Smooth muscle cell of the brain vasculature (primary cell): ENCODE data around the gene SNX17.
A peak's percentile ranks its signal among the peaks of the same experiment; 100 is the strongest.
"Not testable (repeated sequence)": the region's sequence is repeated elsewhere in the genome, so short reads cannot be mapped to it uniquely, and the experiment has no call there.

Experiments
- DNase-seq: peaks from one replicate; pipeline ENCODE4 v3.0.0-alpha.2; 2012; ENCODE audit warnings: low read depth, low spot score

The SNX17 gene

GRCh38 chr2:27370026-27370815, at the start of gene SNX17, which contains the start of gene EIF2B4:
SNX17 (plus strand) TSS chr2:27370616; CDS start chr2:27370744, 128 bp downstream.
EIF2B4 (minus strand) TSS chr2:27370338; CDS start chr2:27370314, 24 bp downstream.
- peak; percentile 98 for DNase-seq

GRCh38 chr2:27320958-27321543, 49.4 kb upstream of the SNX17 start:
- peak; percentile 82 for DNase-seq

- no peak for DNase-seq
These were observed 48.1 kb upstream of the SNX17 start for GRCh38 chr2:27322301-27322765.

- peak; percentile 72 for DNase-seq
These were observed 47.4 kb upstream of the SNX17 start, which contains the start of gene MPV17 for GRCh38 chr2:27322766-27323595. MPV17 (minus strand) TSS chr2:27323097; CDS start chr2:27322517, 580 bp downstream.

- no peak for DNase-seq
These were observed 46.7 kb upstream of the SNX17 start for GRCh38 chr2:27323596-27324285.

GRCh38 chr2:27324720-27325119, 45.7 kb upstream of the SNX17 start:
- no peak for DNase-seq

- no peak for DNase-seq
These were observed 35.1 kb upstream of the SNX17 start for GRCh38 chr2:27335311-27335710.

- no peak for DNase-seq
These were observed 34.2 kb upstream of the SNX17 start for GRCh38 chr2:27336173-27336572.

- no peak for DNase-seq
These were observed 22.8 kb upstream of the SNX17 start for GRCh38 chr2:27347641-27348040.

GRCh38 chr2:27350106-27350693, 20.2 kb upstream of the SNX17 start:
- DNase-seq: no peak

GRCh38 chr2:27351802-27352598, 18.4 kb upstream of the SNX17 start:
- no peak for DNase-seq

- not testable (repeated sequence) for DNase-seq
These were observed 17.0 kb upstream of the SNX17 start for GRCh38 chr2:27353386-27353761.

GRCh38 chr2:27353762-27354596, 16.4 kb upstream of the SNX17 start:
- no peak for DNase-seq

- no peak for DNase-seq
These were observed 15.9 kb upstream of the SNX17 start for GRCh38 chr2:27354597-27354927.

- DNase-seq: no peak
These were observed 14.4 kb upstream of the SNX17 start for GRCh38 chr2:27356056-27356381.

GRCh38 chr2:27356382-27357181, 13.8 kb upstream of the SNX17 start, which contains the start of gene GTF3C2:
GTF3C2 (minus strand) TSS chr2:27356764; CDS start chr2:27343554, 13,210 bp downstream.
- peak; percentile 95 for DNase-seq

GRCh38 chr2:27362678-27363420, 7.6 kb upstream of the SNX17 start:
- no peak for DNase-seq

GRCh38 chr2:27363933-27364332, 6.5 kb upstream of the SNX17 start:
- DNase-seq: no peak
